Loucy (cell line): ENCODE results near the gene LANCL2.
A peak's percentile ranks its signal among the peaks of the same experiment; 100 is the strongest.

Experiments
- H2AFZ ChIP-seq: fragments of 200-600 bp; sonication (generic); 2 replicates; pipeline ENCODE4 v1.6.0; 2016; ENCODE audit warnings: antibody characterized with exemption, mild to moderate bottlenecking, low read length, moderate library complexity
- H3F3A ChIP-seq: fragments of 200-600 bp; 2 replicates; pipeline ENCODE4 v1.6.0; 2016; ENCODE audit warnings: antibody characterized with exemption, low read depth, mild to moderate bottlenecking
- H3K27me3 ChIP-seq: fragments of 200-600 bp; sonication (generic); 2 replicates; pipeline ENCODE4 v1.6.1; 2014; ENCODE audit warnings: low read length, mild to moderate bottlenecking; ENCODE audit not compliant: insufficient read depth, poor library complexity, severe bottlenecking
- H3K36me3 ChIP-seq: fragments of 200-600 bp; sonication (generic); 2 replicates; pipeline ENCODE4 v1.6.1; 2016; ENCODE audit warnings: low read length; ENCODE audit not compliant: insufficient read depth
- H3K4me1 ChIP-seq: fragments of 200-600 bp; sonication (generic); 2 replicates; pipeline ENCODE4 v1.5.1; 2014; ENCODE audit warnings: low read length, mild to moderate bottlenecking; ENCODE audit not compliant: insufficient read depth, poor library complexity, severe bottlenecking
- H3K4me2 ChIP-seq: fragments of 200-600 bp; sonication (generic); 2 replicates; pipeline ENCODE4 v1.6.0; 2014; ENCODE audit warnings: antibody characterized with exemption, low read length, low read depth, mild to moderate bottlenecking; ENCODE audit not compliant: poor library complexity, severe bottlenecking
- H3K4me3 ChIP-seq: fragments of 200-600 bp; sonication (generic); 2 replicates; pipeline ENCODE4 v1.5.1; 2014; ENCODE audit warnings: low read length, mild to moderate bottlenecking, mixed read lengths; ENCODE audit not compliant: poor library complexity, severe bottlenecking
- H3K79me2 ChIP-seq: fragments of 200-600 bp; sonication (generic); 2 replicates; pipeline ENCODE4 v1.6.1; 2014; ENCODE audit warnings: low read length; ENCODE audit not compliant: insufficient read depth
- H3K9ac ChIP-seq: fragments of 200-600 bp; sonication (generic); 2 replicates; pipeline ENCODE4 v1.6.0; 2014; ENCODE audit warnings: mild to moderate bottlenecking, low read depth, low read length, moderate library complexity; ENCODE audit not compliant: poor library complexity, severe bottlenecking
- H3K9me2 ChIP-seq: fragments of 200-600 bp; sonication (generic); replicated peaks from 2 replicates; pipeline ENCODE4 v1.6.1; 2016; ENCODE audit warnings: low read depth, low read length, mixed read lengths
- H3K9me3 ChIP-seq: fragments of 200-600 bp; sonication (generic); 2 replicates; pipeline ENCODE4 v1.6.1; 2014; ENCODE audit warnings: mild to moderate bottlenecking, antibody characterized with exemption, low read length, low read depth; ENCODE audit not compliant: insufficient read depth
- H4K20me1 ChIP-seq: fragments of 200-600 bp; sonication (generic); 2 replicates; pipeline ENCODE4 v1.6.0; 2014; ENCODE audit warnings: antibody characterized with exemption, low read length, mild to moderate bottlenecking; ENCODE audit not compliant: insufficient read depth, poor library complexity, severe bottlenecking
- CTCF ChIP-seq: fragments of 200-600 bp; sonication (generic); conservative IDR thresholded peaks from 2 replicates; pipeline ENCODE4 v1.5.1; 2014; ENCODE audit warnings: mild to moderate bottlenecking, antibody characterized with exemption, low read length
- EZH2phosphoT487 ChIP-seq: fragments of 200-600 bp; IDR thresholded peaks from 2 replicates; pipeline ENCODE4 v1.6.1; 2018; ENCODE audit warnings: antibody characterized with exemption, mild to moderate bottlenecking, moderate library complexity, borderline replicate concordance

LANCL2 gene, protein sequence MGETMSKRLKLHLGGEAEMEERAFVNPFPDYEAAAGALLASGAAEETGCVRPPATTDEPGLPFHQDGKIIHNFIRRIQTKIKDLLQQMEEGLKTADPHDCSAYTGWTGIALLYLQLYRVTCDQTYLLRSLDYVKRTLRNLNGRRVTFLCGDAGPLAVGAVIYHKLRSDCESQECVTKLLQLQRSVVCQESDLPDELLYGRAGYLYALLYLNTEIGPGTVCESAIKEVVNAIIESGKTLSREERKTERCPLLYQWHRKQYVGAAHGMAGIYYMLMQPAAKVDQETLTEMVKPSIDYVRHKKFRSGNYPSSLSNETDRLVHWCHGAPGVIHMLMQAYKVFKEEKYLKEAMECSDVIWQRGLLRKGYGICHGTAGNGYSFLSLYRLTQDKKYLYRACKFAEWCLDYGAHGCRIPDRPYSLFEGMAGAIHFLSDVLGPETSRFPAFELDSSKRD

DNA sequence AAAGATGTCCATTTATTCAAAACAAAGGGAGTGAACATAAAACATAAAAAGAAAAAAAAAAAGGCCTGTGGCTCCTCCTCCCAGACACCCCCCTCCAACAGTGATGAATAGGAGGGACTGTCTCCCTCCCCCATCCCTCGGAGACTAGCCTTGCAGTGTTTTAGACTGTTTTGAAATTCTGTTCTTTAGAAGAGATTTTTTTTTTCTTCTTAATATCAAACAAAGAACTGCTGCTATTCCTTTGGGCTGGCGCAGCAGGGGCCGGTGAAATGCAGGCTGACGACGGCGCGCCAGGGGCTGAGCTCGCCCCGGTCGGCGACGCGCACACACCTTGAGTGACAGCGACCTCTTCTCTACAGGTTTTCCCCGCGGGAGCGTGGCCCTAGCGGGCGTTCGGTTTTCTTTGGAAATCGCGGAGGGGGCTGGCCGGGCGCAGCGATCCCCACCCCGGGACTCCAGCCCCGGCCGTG lies at the start of gene LANCL2:
Gene LANCL2, plus strand, starts transcription at position 133 of the 470 bp plus-strand sequence. CDS start 689 bp downstream, outside the sequence.
- Histone ChIP-seq H3K9ac (peak within 1 kb of the TSS; percentile 97), H4K20me1 (no peaks in the 10 kb centered on the region), H3F3A (no peaks in the 10 kb centered on the region), H3K4me3 (peak within 1 kb of the TSS; percentile 96), H3K79me2 (peaks cover 26% of the 10 kb centered on the region), H3K9me2 (no peaks in the 10 kb centered on the region), H3K27me3 (no peaks in the 10 kb centered on the region), H3K4me1 (peaks cover 20% of the 10 kb centered on the region), H3K4me2 (peak within 1 kb of the TSS; percentile 95), H2AFZ (peak within 1 kb of the TSS; percentile 98), H3K36me3 (no peaks in the 10 kb centered on the region), H3K9me3 (no peaks in the 10 kb centered on the region)
- no peak for TF ChIP-seq CTCF
- TF ChIP-seq EZH2phosphoT487 = no peak

GRCh38 chr7:55325371-55325792 lies 39.8 kb upstream of the LANCL2 start:
- no peaks in the 10 kb centered on the region for H3K36me3 ChIP-seq
- H3K9me2 ChIP-seq = no peaks in the 10 kb centered on the region
- H2AFZ ChIP-seq = no peak overlapping the region
- no peaks in the 10 kb centered on the region for H3K79me2 ChIP-seq
- no peaks in the 10 kb centered on the region for H3K4me1 ChIP-seq
- no peaks in the 10 kb centered on the region for H3K27me3 ChIP-seq
- H3K4me2 ChIP-seq = no peak overlapping the region
- TF ChIP-seq EZH2phosphoT487 (no peak), CTCF (no peak)
- H3K9ac ChIP-seq = no peak overlapping the region
- H3K9me3 ChIP-seq = no peaks in the 10 kb centered on the region
- no peaks in the 10 kb centered on the region for H4K20me1 ChIP-seq
- H3F3A ChIP-seq = no peaks in the 10 kb centered on the region
- no peak overlapping the region for H3K4me3 ChIP-seq

DNA sequence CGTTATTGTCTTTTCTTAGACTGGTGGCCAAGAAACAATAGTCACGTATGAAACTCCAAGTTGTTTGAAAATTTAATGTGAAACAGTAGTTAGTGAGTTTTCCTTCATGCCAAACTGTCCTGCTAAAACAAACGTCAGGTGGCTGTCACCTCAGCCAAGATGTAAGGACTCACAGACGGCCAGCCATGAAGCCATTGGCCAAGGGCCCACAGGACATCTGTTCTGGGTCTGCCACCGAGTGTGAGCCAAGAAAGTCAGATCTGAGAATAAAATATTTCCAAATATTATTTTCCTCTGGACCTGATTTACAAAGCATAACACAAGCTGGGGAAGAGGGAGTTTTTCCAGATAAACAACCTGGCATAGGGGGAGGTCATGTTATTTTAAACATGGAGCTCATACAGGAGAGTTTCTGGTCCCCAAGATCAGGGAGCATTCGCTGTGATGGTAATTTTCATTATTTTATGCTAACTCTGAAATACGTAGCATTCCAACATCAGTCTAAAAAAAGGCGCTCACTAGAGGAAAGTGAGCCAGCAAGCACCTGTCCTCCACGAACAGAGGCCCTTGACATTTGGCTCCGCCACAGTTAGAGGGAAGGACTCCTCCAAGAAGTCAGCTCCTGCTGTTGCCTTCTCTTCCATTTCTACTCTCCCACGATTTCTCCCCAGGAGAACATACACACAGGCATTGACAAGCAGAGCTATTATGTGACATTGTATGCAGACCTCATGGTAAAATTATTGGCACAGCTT lies 38.9 kb upstream of the LANCL2 start:
- Histone ChIP-seq H2AFZ (no peak overlapping the region), H3K4me2 (no peak overlapping the region), H3K9ac (no peak overlapping the region), H3K9me2 (no peaks in the 10 kb centered on the region), H3F3A (no peaks in the 10 kb centered on the region), H3K27me3 (no peaks in the 10 kb centered on the region), H3K79me2 (no peaks in the 10 kb centered on the region), H4K20me1 (no peaks in the 10 kb centered on the region), H3K4me3 (no peak overlapping the region), H3K4me1 (no peaks in the 10 kb centered on the region), H3K36me3 (no peaks in the 10 kb centered on the region), H3K9me3 (no peaks in the 10 kb centered on the region)
- no peak for TF ChIP-seq EZH2phosphoT487
- TF ChIP-seq CTCF = no peak
